Retinal pigment epithelial cell (primary cell): ENCODE data around the gene IL6.

Experiments used
- DNase-seq: peaks from one replicate; pipeline ENCODE4 v3.0.0-alpha.2; 2010; ENCODE audit warnings: low read depth
- H3K4me3 ChIP-seq: 2 replicates; pipeline ENCODE4 v1.5.1; 2011; ENCODE audit warnings: mild to moderate bottlenecking, low read length, control low read depth, moderate library complexity
- TF ChIP-seq, protein P1 (sequence below): conservative IDR thresholded peaks from 2 replicates; pipeline ENCODE4 v1.5.1; 2011; ENCODE audit warnings: low read depth, low read length, control low read depth, inconsistent platforms

The IL6 gene

GRCh38 chr7:22781230-22781711, 54.3 kb downstream of the IL6 start:
- TF ChIP-seq, protein P1, sequence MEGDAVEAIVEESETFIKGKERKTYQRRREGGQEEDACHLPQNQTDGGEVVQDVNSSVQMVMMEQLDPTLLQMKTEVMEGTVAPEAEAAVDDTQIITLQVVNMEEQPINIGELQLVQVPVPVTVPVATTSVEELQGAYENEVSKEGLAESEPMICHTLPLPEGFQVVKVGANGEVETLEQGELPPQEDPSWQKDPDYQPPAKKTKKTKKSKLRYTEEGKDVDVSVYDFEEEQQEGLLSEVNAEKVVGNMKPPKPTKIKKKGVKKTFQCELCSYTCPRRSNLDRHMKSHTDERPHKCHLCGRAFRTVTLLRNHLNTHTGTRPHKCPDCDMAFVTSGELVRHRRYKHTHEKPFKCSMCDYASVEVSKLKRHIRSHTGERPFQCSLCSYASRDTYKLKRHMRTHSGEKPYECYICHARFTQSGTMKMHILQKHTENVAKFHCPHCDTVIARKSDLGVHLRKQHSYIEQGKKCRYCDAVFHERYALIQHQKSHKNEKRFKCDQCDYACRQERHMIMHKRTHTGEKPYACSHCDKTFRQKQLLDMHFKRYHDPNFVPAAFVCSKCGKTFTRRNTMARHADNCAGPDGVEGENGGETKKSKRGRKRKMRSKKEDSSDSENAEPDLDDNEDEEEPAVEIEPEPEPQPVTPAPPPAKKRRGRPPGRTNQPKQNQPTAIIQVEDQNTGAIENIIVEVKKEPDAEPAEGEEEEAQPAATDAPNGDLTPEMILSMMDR = no peak
- no peak for DNase-seq
- no peak overlapping the region for H3K4me3 ChIP-seq
